KG1 (cell line): Measurements from ENCODE around the gene PRSS48.
"Not testable (repeated sequence)": the region's sequence is repeated elsewhere in the genome, so short reads cannot be mapped to it uniquely, and the experiment has no call there.

Experiments
- DNase-seq: peaks from one replicate; lab custom pipeline; 2025; lab: John Stamatoyannopoulos, UW

Gene PRSS48

DNA sequence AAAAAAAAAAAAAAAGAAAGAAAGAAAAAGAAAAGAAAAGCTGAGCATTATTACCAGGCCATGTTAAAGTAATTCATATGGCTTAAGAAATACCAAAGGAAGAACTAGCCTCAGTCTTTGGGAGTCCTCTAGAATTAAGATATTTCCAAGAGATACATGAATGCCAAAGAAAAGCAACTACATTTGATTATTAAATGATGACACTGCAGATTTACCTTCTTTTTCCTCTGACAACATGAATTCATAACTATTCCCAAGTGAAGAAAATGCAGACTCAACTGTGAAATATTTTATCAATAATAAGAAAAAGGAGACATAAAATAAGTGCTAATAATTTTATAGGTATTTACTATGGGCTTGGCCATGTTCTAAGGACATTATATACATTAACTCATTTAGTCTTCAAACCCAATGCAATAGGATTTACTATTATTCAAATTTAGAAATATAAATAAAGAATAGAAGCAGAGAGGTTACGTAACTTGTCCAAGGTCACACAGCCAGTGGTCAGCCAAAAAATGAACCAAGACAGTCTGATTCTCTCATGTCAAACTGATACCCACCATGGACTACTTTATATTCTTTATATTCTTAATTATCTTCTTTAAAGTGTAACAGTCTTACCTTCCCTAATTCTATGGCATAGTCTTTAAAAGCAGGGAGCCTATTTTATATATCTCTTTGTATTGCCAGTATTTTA, 41.5 kb downstream of the PRSS48 start:
- DNase-seq, result no peak

- no peak for DNase-seq
Measured at GRCh38 chr4:151319490-151319889, 42.5 kb downstream of the PRSS48 start.

DNA sequence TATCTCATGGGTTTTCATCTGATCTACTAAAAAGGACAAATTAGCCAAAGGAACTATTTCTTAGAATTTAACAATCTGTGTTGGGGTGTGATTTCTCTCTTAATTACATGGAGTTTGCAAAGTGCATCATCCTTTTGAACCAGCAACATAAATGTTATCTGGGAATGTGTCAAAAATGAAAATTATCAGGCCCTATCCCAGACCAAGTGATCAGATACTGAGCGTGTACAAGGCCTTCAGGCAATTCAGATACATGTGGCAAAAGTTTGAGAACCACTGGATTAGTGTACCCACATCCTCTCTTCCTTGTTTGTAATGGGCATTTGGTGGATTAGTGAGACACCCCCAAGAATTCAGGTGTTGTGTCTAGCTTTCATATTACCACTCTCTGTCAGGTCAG, 44.6 kb downstream of the PRSS48 start:
- DNase-seq, result no peak

- DNase-seq, result not testable (repeated sequence)
Measured at GRCh38 chr4:151322161-151322560, 45.2 kb downstream of the PRSS48 start.

- no peak for DNase-seq
Measured at GRCh38 chr4:151322570-151322969, 45.6 kb downstream of the PRSS48 start.

GRCh38 chr4:151323667-151324066, 46.7 kb downstream of the PRSS48 start:
- no peak for DNase-seq

- DNase-seq, result no peak
Measured at GRCh38 chr4:151324124-151324751, 47.3 kb downstream of the PRSS48 start.

- no peak for DNase-seq
Measured at GRCh38 chr4:151324752-151325110, 47.8 kb downstream of the PRSS48 start.

DNA sequence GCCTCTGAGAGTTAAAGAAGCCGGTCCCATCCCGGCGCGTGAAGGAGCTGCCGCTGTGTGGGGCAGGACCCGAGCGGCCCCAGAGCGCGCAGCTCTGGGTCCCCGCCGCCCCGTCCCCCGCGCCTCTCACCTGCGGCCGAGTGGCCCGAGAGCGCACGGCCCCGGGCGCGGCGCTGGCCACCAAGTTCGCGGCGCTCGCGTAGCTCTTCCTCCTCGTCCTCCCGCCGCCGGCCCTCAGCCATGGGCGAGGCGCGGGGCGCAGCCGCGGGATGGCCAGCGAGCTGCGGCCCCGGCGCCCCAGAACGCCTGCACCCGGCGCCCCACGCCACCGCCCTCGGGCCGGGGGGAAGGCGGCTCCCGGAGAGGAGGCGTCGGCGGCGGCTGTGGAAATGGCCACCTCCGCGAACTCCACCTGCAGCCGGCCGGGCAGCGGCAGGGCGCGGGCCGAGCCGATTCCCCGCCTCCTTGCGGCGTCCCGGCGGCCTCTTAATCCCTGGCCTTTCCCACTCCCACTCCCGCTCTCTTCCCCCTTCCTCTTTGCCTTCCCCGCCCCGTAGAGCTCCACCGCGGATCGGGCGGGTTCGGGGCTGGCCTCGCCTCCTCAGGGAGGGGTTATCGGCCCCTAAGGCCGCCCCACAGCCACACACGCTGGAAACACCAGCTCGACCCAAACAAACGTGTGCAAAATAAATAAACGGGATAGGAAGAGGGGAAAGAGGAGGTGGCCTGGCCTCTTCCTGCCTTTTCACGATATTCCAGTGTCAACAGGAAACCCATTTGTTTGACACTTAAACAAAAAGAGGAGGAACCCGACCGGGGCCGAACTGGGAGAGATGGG, 48.4 kb downstream of the PRSS48 start, which contains the start of gene SH3D19:
Gene SH3D19, minus strand, starts transcription at position 495 of the 838 bp plus-strand sequence. Its CDS starts 253 bp downstream, at position 242.
- DNase-seq, result no peak

DNA sequence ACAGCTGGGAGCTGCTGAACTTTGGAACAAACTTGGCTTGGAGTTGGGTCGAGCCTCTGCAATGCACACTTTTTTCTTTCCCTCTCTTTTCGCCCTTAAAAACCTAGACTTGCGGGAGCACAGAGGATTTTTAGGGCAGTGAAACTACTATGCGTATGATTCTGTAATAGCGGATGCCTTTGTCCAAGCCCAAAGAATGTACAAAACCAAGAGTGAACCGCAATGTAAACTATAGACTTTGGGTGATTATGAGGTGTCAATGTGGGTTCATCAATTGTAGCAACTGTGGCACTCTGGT, 48.9 kb downstream of the PRSS48 start:
- no peak for DNase-seq

DNA sequence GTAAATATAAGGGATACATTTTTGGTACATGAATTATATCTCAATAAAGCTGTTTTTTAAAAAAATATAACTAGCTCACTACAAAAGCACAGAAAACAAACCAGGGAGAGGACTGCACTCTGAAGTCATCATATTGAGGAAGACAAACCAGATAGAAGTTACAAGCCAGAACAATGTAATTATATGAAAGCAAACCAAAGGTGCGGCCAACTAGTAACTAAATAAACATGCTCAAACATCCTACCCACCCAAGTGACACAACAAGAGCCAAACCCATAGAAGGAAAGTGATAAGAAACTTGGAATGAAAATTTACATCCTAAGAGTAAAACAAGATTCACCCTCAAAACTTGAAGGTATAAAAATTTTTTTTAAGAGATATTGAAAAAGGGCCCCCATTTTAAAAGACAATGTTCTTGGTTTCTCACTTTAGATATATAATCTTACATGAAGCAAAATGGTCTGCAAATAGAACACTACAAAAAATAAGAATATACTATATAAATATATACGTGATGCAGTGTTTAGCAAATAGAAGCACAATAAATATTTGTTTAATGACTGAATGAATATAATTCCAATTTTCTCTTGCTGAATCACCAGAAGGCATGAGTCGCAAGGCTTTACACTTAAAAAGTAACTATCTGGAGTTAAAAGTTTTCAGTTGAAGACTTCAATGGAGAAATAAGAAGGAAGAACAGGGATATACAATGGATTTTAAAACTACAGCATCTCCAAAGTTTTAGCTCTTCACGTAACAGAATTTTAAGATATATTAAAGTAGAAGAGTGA, 52.5 kb downstream of the PRSS48 start:
- DNase-seq, result no peak

GRCh38 chr4:151331276-151332042, 54.5 kb downstream of the PRSS48 start:
- no peak for DNase-seq

DNA sequence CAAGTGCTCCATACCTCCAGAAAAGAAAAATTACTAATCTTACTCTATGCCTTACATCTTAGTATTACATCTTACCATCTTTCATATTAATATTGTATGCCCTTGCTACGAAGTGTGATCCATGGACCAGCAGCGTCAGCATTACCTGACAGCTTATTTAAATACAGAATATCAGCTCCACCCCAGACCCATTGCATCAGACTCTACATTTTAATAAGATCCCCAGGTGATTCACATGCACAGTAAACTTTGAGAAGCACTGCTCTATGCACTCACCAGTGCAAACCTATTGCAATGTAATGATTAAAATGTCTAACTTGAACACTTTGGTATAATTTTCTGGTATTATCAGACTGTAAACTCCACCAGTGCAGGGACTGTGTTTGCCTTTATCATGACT, 62.5 kb downstream of the PRSS48 start:
- DNase-seq, result no peak

DNA sequence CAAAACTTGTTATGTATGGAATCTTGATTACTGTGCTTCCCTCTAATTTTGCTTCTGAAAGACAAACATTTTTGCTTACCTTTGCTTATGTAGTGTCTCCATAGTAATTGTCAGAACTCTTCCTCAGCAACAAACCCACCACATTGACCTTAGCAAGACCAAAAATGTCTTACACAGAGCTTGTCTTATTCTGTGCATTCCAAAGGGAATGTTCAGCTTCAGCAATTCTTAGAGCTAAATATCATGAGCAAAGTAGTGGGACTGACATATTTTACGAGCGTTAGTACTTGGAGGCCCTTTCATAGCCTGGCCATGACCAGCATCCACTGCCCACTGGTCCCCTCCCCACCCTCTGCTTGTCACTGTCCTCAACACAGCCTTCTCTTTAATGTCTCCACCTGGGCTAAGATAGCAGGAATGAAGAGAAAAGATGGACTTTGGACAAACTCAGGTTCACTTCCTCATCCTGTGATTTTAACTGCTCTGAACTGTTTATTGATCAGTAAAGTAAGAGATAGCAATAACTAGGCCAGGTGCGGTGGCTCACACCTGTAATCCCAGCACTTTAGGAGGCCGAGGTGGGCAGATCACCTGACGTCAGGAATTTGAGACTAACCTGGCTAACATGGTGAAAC, 63.9 kb downstream of the PRSS48 start:
- DNase-seq, result no peak
